HG03159 (cell line): ENCODE measurements around the gene ZNF385A.

Experiments used
- ATAC-seq: cut with Tn5 transposase; IDR thresholded peaks from one replicate; pipeline ENCODE4 v1.9.1; 2021; ENCODE audit warnings: mild to moderate bottlenecking, moderate library complexity; ENCODE audit not compliant: unreplicated experiment

ZNF385A gene

GRCh38 chr12:54393743-54394142, 9.2 kb upstream of the ZNF385A start:
- no peak for ATAC-seq

DNA sequence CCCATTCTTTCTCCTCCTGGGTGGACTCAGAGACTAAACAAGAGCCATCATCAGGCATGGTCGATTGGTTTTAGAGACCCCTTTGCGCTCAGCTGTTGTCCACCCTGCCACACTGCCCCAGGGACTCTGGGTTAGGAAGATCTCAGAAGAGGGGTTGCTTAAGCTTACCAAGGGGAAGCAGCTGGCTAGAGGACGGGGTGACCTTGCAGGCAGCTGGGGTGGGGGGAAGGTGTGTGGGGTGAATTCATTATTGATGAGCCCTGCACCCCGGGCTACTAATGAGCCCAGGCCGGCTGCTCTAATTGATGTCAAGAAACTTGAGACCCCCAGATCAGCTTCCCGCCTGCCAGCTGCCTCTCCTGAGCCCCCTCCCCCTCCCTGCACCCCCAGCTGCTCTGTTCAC, 8.7 kb upstream of the ZNF385A start:
- no peak for ATAC-seq

- no peak for ATAC-seq
Observed at GRCh38 chr12:54392485-54393206, 8.1 kb upstream of the ZNF385A start.

GRCh38 chr12:54390668-54391551, 6.4 kb upstream of the ZNF385A start:
- no peak for ATAC-seq

GRCh38 chr12:54390176-54390667, 5.7 kb upstream of the ZNF385A start:
- no peak for ATAC-seq

- no peak for ATAC-seq
Observed at GRCh38 chr12:54389607-54390175, 5.2 kb upstream of the ZNF385A start.

DNA sequence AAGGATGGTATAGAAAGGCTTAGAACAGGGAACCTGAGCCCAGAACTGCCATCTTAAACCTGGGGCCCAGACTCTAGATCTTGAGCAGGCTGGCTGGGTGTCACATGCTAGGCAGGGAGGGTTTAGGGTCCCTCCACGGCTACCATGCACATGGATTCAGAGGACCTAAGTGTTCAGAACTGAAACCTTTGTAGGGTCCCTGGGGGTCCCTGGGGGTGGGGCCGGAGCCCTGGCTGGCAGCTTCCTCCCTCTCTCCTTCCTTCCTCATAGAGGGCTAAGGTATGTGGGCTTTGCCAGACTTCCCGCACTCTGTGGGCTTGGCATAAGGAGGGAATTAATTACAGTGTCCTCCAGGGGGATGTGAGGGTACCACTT, 4.6 kb upstream of the ZNF385A start:
- no peak for ATAC-seq

DNA sequence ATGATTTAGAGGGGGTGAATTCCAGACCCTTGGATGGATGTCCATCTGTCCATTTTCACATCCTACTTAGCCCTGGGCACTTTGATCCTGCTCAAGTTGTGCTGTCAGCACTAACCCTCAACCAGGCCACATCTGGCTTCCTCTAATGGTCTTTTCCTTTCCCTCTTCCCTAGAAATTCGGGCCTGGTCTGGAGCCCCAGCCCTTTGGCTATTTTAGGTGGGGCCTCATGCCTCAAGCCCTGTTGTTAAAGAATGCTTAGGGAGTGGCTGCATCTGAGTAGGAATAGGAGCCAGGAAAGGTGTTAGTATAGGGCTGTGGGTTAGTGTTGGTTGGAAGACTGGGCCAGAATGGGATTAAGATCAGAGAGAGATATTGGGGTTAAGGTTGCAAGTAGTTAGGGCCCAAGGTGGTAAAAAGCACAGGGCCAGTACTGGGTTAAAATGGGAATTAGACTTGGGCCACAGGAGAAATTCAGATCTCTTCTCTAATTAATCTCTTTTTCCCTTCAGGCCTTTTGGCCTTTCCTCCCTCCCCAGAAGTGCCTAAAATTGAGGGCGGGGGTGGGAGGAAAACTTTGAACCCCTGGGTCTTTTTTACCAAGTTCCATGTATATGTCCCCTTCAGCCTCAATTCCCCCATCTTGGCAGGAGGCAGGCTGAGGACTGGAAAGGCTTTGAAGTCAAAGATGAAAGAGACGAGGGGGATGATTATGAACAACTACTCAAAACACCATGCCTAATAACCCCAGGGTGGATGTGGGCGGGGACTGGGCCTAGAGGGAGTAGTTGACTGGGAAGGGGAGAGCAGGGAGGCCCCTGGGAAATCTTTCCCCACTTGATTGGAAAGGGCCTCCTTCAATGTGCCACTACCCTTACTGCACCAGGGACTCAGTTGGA, 4.0 kb upstream of the ZNF385A start:
- ATAC-seq, result no peak

- ATAC-seq, result no peak
Observed at GRCh38 chr12:54387114-54387467, 2.6 kb upstream of the ZNF385A start.

DNA sequence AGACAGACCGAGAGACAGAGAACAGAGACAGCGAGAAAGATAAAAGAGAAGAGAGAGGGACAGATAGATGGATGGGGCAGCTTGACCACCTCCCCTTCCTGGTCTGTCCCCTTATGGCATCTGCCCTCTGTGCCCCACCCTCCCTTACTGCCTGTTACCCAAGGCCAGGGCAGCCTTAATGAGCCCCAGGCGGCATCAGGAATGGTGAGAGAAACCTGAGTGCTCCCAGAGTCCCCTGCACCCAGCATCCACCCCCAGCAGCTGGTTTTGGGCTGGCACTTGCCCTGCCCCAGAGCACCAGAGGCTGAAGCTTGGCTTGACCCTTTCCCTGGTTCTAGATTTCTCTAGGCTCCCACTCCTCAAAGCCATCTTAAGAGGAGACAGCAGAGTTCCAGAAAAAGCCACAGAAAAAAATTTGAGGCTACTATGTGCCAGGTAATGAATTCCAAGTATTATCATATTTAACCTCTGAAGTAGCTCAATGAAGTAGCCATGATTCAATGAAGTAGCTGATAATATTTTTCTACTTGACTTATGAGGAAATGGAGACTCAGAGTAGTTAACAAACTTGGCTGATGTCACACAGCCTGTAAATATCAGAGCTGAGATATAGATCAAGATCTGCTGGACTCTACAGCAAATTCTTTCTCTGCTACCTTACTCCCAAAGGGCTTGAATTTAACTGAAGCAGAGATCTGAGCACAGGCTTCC, 2.0 kb upstream of the ZNF385A start:
- no peak for ATAC-seq

- peak; percentile 53 for ATAC-seq
Observed at GRCh38 chr12:54385251-54385914, 850 bp upstream of the ZNF385A start.

- no peak for ATAC-seq
Observed at GRCh38 chr12:54383041-54383609, 1.4 kb downstream of the ZNF385A start.

- ATAC-seq, result no peak
Observed at GRCh38 chr12:54381136-54381535, 3.4 kb downstream of the ZNF385A start.

DNA sequence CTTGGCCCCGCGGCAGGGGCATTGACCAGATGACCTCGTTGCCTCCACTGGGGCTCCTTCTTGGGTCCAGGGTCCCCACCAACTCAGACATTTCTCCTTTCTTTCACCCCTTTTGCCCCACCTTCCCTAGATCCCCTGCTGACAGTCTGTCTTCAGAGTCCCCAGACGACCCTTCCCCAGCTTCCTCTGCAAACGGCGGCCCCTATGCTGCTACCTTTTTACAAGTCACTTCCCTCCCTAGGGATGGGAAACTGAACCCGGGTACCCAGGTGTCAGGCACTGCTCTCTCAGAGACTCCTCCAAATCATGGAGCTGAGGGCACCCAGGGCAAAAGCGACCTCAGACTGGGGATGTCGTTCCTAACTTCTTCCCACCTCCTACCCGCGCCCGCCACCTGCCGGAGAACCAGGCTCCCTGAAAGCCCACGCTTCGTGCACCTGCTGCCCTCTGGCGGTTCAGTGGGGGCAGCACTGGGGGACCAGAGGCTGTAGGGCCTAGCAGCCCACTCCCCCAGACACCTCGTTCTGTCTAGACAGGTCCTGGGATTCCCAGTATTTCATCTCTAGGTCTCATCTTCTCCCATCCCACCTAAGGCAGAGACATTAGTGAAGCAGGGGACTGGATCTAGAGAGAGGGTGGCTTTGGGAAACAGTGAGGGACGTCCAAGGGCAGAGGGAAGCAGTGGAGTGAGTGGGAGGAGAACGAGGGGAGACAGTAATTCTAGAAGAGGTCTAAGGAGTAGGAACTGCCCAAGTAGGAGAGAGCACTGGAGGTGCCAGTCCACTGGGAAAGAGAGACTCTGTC, 4.9 kb downstream of the ZNF385A start:
- ATAC-seq, result peak; percentile 81

GRCh38 chr12:54378796-54379397, 5.6 kb downstream of the ZNF385A start:
- no peak for ATAC-seq

- no peak for ATAC-seq
Observed at GRCh38 chr12:54377797-54378515, 6.6 kb downstream of the ZNF385A start.

DNA sequence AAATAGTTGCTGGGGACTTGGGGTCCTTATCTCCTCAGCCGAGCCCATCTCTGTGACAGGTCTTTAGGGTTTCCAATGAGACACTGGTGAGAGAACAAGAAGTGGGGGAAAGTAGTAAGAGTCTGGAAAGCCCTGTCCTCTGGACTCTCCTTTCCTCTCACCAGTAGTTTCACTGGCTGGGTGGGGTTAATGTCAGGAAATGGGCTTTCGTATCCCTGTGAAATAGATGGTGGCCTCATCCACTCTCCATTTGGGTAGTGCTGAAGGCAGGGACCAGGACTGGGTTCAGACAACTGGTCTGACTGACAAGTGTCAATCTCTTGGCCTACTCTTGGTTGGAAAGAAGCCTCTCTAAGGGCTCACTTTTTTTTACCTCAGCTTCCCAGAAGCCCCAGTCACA, 7.5 kb downstream of the ZNF385A start:
- ATAC-seq, result no peak
